GM12878 (cell line): ENCODE data around the gene PDZD2.

ENCODE experiments used
- BHLHE40 ChIP-seq, 2 experiments: fragments of 450-650 bp in 1 of 2; IDR thresholded peaks; 2 replicates each; pipeline ENCODE4 v1.6.1; 2011 to 2017; ENCODE audit warnings: low read depth in 2 of 2, borderline replicate concordance in 1 of 2, improper control_type of control experiment in 1 of 2, low read length in 1 of 2, mild to moderate bottlenecking in 1 of 2
- CHD2 ChIP-seq: IDR thresholded peaks from 2 replicates; pipeline ENCODE4 v1.6.1; 2011; ENCODE audit warnings: low read depth, low read length, improper control_type of control experiment, borderline replicate concordance
- HDAC6 ChIP-seq: fragments of 200-600 bp; sonication (generic); IDR thresholded peaks from one replicate; pipeline ENCODE4 v1.8.0; 2017; ENCODE audit warnings: antibody characterized with exemption; ENCODE audit not compliant: unreplicated experiment
- HDGF ChIP-seq: fragments of 450-650 bp; IDR thresholded peaks from 2 replicates; pipeline ENCODE4 v1.6.1; 2016; ENCODE audit warnings: antibody characterized with exemption
- POLR2A ChIP-seq: IDR thresholded peaks from 2 replicates; pipeline ENCODE4 v1.6.1; 2011; ENCODE audit warnings: low read depth, mild to moderate bottlenecking, low read length
- POLR2AphosphoS5 ChIP-seq: IDR thresholded peaks from 2 replicates; pipeline ENCODE4 v1.6.1; 2011; ENCODE audit warnings: mild to moderate bottlenecking, low read length, inconsistent platforms
- RAD21 ChIP-seq: IDR thresholded peaks from 2 replicates; pipeline ENCODE4 v1.6.1; 2011; ENCODE audit warnings: mild to moderate bottlenecking, low read depth, low read length, moderate library complexity; ENCODE audit not compliant: insufficient read depth
- TCF3 ChIP-seq: IDR thresholded peaks from 2 replicates; pipeline ENCODE4 v1.6.1; 2012; ENCODE audit warnings: low read depth, mild to moderate bottlenecking, low read length, borderline replicate concordance; ENCODE audit not compliant: insufficient read depth
- ZNF274 ChIP-seq: IDR thresholded peaks from one replicate; pipeline ENCODE4 v1.8.0; 2011; ENCODE audit not compliant: insufficient read length, insufficient read depth
- ZSCAN29 ChIP-seq: fragments of 450-650 bp; IDR thresholded peaks from 2 replicates; pipeline ENCODE4 v1.6.1; 2017; ENCODE audit warnings: mild to moderate bottlenecking, moderate library complexity
- TF ChIP-seq, protein P1 (sequence below), 3 experiments: IDR thresholded peaks in 2 of 3; conservative IDR thresholded peaks in 1 of 3; 2 replicates each; pipeline ENCODE4 v1.5.1; 2011; ENCODE audit warnings: low read depth in 3 of 3, low read length in 3 of 3, mild to moderate bottlenecking in 3 of 3, control low read depth in 2 of 3, moderate library complexity in 2 of 3, inconsistent platforms in 1 of 3, mixed read lengths in 1 of 3; ENCODE audit not compliant: control insufficient read depth in 2 of 3, insufficient read depth in 1 of 3; ENCODE audit errors: extremely low read depth in 1 of 3
- TF ChIP-seq, protein P2 (sequence below): IDR thresholded peaks from 2 replicates; pipeline ENCODE4 v1.6.1; 2012; ENCODE audit warnings: low read depth, low read length, improper control_type of control experiment
- TF ChIP-seq, protein P3 (sequence below): IDR thresholded peaks from 2 replicates; pipeline ENCODE4 v1.6.1; 2011; ENCODE audit warnings: mild to moderate bottlenecking, low read depth, low read length, moderate library complexity; ENCODE audit not compliant: insufficient replicate concordance

DNA sequence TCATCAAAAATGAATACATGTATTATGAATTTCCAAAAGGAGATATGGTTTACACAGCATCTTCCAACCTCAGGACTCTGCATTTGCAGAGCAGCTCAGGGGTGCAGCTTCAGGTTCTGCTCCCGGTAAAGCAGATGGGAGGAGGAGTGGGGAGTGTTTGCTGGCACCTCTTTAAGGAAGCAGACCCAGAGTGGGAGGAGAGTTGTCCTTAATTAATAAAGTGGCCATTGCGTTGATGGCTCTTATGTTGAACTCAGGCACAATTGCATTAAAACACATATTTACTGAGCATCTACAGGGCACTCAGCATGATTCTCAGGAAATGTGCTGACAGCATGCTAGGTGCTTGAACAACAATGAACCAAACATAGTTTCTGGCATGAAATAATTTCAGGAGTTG is 121.0 kb downstream of the PDZD2 start:
- TF ChIP-seq BHLHE40 (IDR thresholded peaks at IDR 0.05; ENCODE audit: borderline replicate concordance in 1 of 2, low read depth in 2 of 2, low read length in 1 of 2) (no peak), ZNF274 (no peak), POLR2AphosphoS5 (no peak), ZSCAN29 (no peak), CHD2 (no peak), POLR2A (no peak), HDAC6 (no peak), HDGF (no peak), RAD21 (no peak), TCF3 (no peak)
- TF ChIP-seq, protein P1, sequence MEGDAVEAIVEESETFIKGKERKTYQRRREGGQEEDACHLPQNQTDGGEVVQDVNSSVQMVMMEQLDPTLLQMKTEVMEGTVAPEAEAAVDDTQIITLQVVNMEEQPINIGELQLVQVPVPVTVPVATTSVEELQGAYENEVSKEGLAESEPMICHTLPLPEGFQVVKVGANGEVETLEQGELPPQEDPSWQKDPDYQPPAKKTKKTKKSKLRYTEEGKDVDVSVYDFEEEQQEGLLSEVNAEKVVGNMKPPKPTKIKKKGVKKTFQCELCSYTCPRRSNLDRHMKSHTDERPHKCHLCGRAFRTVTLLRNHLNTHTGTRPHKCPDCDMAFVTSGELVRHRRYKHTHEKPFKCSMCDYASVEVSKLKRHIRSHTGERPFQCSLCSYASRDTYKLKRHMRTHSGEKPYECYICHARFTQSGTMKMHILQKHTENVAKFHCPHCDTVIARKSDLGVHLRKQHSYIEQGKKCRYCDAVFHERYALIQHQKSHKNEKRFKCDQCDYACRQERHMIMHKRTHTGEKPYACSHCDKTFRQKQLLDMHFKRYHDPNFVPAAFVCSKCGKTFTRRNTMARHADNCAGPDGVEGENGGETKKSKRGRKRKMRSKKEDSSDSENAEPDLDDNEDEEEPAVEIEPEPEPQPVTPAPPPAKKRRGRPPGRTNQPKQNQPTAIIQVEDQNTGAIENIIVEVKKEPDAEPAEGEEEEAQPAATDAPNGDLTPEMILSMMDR (IDR thresholded peaks at IDR 0.05 in 2 of 3, conservative IDR thresholded peaks at IDR 0.05 in 1 of 3; ENCODE audit: control insufficient read depth in 2 of 3, extremely low read depth in 1 of 3, insufficient read depth in 1 of 3, low read depth in 3 of 3, low read length in 3 of 3), result no peak
- TF ChIP-seq, protein P2, sequence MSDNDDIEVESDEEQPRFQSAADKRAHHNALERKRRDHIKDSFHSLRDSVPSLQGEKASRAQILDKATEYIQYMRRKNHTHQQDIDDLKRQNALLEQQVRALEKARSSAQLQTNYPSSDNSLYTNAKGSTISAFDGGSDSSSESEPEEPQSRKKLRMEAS, result no peak
- TF ChIP-seq, protein P3, sequence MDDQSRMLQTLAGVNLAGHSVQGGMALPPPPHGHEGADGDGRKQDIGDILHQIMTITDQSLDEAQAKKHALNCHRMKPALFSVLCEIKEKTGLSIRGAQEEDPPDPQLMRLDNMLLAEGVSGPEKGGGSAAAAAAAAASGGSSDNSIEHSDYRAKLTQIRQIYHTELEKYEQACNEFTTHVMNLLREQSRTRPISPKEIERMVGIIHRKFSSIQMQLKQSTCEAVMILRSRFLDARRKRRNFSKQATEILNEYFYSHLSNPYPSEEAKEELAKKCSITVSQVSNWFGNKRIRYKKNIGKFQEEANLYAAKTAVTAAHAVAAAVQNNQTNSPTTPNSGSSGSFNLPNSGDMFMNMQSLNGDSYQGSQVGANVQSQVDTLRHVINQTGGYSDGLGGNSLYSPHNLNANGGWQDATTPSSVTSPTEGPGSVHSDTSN, result no peak
